K562 (cell line): Measurements from ENCODE around the gene TTC9C. TPM values are rescaled to one million over a fixed set of nuclear protein-coding genes. Genes with fewer than 3 reads are reported as not detected.

Experiments
- CEBPZ ChIP-seq: fragments of 150-350 bp; IDR thresholded peaks from 2 replicates; pipeline ENCODE4 v1.6.1; 2014; ENCODE audit warnings: low read depth, mild to moderate bottlenecking, low read length, borderline replicate concordance
- ETS1 ChIP-seq: conservative IDR thresholded peaks from 2 replicates; pipeline ENCODE4 v1.6.1; 2011; ENCODE audit warnings: low read depth, mild to moderate bottlenecking, low read length; ENCODE audit not compliant: control insufficient read depth
- FIP1L1 ChIP-seq: fragments of 200-400 bp; formaldehyde crosslinking; IDR thresholded peaks from 2 replicates; pipeline ENCODE4 v1.6.1; 2018; ENCODE audit warnings: mild to moderate bottlenecking, low read depth, low read length; ENCODE audit not compliant: poor library complexity, severe bottlenecking
- MTF1 ChIP-seq: fragments of 250-450 bp; sonication (Bioruptor Pico); IDR thresholded peaks from 2 replicates; pipeline ENCODE4 v1.9.0; 2021; ENCODE audit warnings: moderate library complexity, mild to moderate bottlenecking, inconsistent platforms, borderline replicate concordance
- NFYB ChIP-seq: IDR thresholded peaks from 2 replicates; pipeline ENCODE4 v1.6.1; 2011; ENCODE audit warnings: mild to moderate bottlenecking, moderate library complexity; ENCODE audit not compliant: insufficient read length; ENCODE audit errors: extremely low read depth
- POLR2AphosphoS5 ChIP-seq: IDR thresholded peaks from 2 replicates; pipeline ENCODE4 v1.6.1; 2011; ENCODE audit warnings: mild to moderate bottlenecking, low read depth, low read length, moderate library complexity; ENCODE audit not compliant: control insufficient read depth, insufficient read depth
- RNF2 ChIP-seq: sonication (generic); IDR thresholded peaks from 2 replicates; pipeline ENCODE4 v1.6.1; 2016
- SMAD4 ChIP-seq: fragments of 250-450 bp; sonication (Bioruptor Pico); conservative IDR thresholded peaks from 2 replicates; pipeline ENCODE4 v1.8.0; 2021; ENCODE audit warnings: inconsistent platforms, mild to moderate bottlenecking, moderate library complexity
- USF1 ChIP-seq: sonication (generic); formaldehyde crosslinking; IDR thresholded peaks from 2 replicates; pipeline ENCODE4 v1.9.0; 2022; ENCODE audit warnings: mild to moderate bottlenecking, missing genetic modification reagents
- ZBTB33 ChIP-seq: sonication (generic); formaldehyde crosslinking; IDR thresholded peaks from 2 replicates; pipeline ENCODE4 v1.8.1; 2023; ENCODE audit warnings: mild to moderate bottlenecking, missing genetic modification reagents
- ZNF124 ChIP-seq: sonication (generic); formaldehyde crosslinking; IDR thresholded peaks from 2 replicates; pipeline ENCODE4 v1.8.1; 2022; ENCODE audit warnings: missing genetic modification reagents
- ZNF280B ChIP-seq: fragments of 250-450 bp; sonication (Bioruptor Pico); IDR thresholded peaks from 2 replicates; pipeline ENCODE4 v1.5.1; 2021; ENCODE audit warnings: mild to moderate bottlenecking
- ZNF639 ChIP-seq, 2 experiments: fragments of 200-800 bp in 1 of 2; sonication (Bioruptor generic) in 1 of 2; sonication (generic) in 1 of 2; formaldehyde crosslinking in 1 of 2; IDR thresholded peaks in 1 of 2; conservative IDR thresholded peaks in 1 of 2; 2 replicates each; pipeline versions ENCODE4 v1.5.0 to v1.6.1; 2016 to 2020; ENCODE audit warnings: missing compliant biosample characterization in 1 of 2, missing genetic modification characterization in 1 of 2, missing genetic modification reagents in 1 of 2
- polyA plus RNA-seq, 8 experiments: library from polyadenylated mRNA; depleted of rRNA in 4 of 8; stranded (reverse) in 5 of 8; unstranded in 3 of 8; fragments of >200 nt; fragmentation: Nextera tagmentation in 2 of 8; fragmentation: Illumina TruSeq in 1 of 8; extraction: Ambion mirVana in 2 of 8; extraction: Trizol in 1 of 8; gene quantifications; 2 replicates each; pipeline versions ENCODE4 v1.2.1 to v1.2.3, GENCODE V29; 2011 to 2014; ENCODE audit warnings: inconsistent platforms in 1 of 8, missing spikeins in 1 of 8
- total RNA-seq, 7 experiments: library from RNA; depleted of rRNA in 6 of 7; stranded (reverse); fragments of >200 nt in 6 of 7; fragmentation: Illumina TruSeq in 2 of 7; extraction: Trizol in 2 of 7; gene quantifications; 2 replicates each; pipeline versions ENCODE4 v1.2.1 to v1.2.3, GENCODE V29; 2011 to 2021; ENCODE audit warnings: low replicate concordance in 1 of 7

TTC9C gene
- total and polyA plus RNA-seq, 9 of the 15 experiments (the other 6 are each of a cell fraction or from before 2014, with no cell fraction given), result 32.8 to 59.0 (median 37.1) TPM

- TF ChIP-seq ZBTB33 (CRISPR knock-in tag), result peak; percentile 86
- TF ChIP-seq CEBPZ, result 0 out of 2 replicates have a peak, but pooled peaks have one; percentile 9
- TF ChIP-seq MTF1 (CRISPR knock-in tag), result no peak
- no peak for TF ChIP-seq NFYB
- peak; percentile 76 for TF ChIP-seq SMAD4 (CRISPR knock-in tag)
- peak; percentile 22 for TF ChIP-seq FIP1L1
- peak; percentile 76; the same call in 1 of the 2 replicates for TF ChIP-seq ETS1
- TF ChIP-seq RNF2, result peak; percentile 51
- peak in 1 of 2 experiments; percentile 65; a peak in 1 of 4 replicates for TF ChIP-seq ZNF639 (CRISPR knock-in tag; conservative IDR thresholded peaks at IDR 0.05 in 1 of 2, IDR thresholded peaks at IDR 0.05 in 1 of 2)
- no peak for TF ChIP-seq ZNF124
- peak; percentile 88 for TF ChIP-seq POLR2AphosphoS5
- TF ChIP-seq ZNF280B (CRISPR knock-in tag), result 0 out of 2 replicates have a peak, but pooled peaks have one; percentile 10
- TF ChIP-seq USF1 (CRISPR knock-in tag), result no peak
Measured at GRCh38 chr11:62787005-62787759, 58.9 kb downstream of the TTC9C start, which contains the start of gene TMEM179B (continued).
